ENCODE measurements around the gene MMP11.

The MMP11 gene

GRCh38 chr22:23796461-23796860, 23.8 kb downstream of the MMP11 start:
- in situ Hi-C loops (cut with HindIII; ENCODE audit: low sequenced_read_pairs) = no loop called here
- H3K4me3 ChIP-seq (ENCODE audit: low read depth, low read length) = no peak overlapping the region
- no peak for DNase-seq (ENCODE audit: low read depth)
- no peak for TF ChIP-seq CTCF (IDR thresholded peaks at IDR 0.05; ENCODE audit: low read depth, low read length, missing control alignments)

GRCh38 chr22:23800297-23801237, 27.9 kb downstream of the MMP11 start:
- TF ChIP-seq CTCF (IDR thresholded peaks at IDR 0.05; ENCODE audit: low read depth, low read length, missing control alignments) = no peak
- no peak for DNase-seq (ENCODE audit: low read depth)
- in situ Hi-C loops (cut with HindIII; ENCODE audit: low sequenced_read_pairs) = no loop called here
- no peak overlapping the region for H3K4me3 ChIP-seq (ENCODE audit: low read depth, low read length)

GRCh38 chr22:23801238-23801821, 28.7 kb downstream of the MMP11 start:
- H3K4me3 ChIP-seq (ENCODE audit: low read depth, low read length) = no peak overlapping the region
- DNase-seq (ENCODE audit: low read depth) = no peak
- no peak for TF ChIP-seq CTCF (IDR thresholded peaks at IDR 0.05; ENCODE audit: low read depth, low read length, missing control alignments)
- in situ Hi-C loops (cut with HindIII; ENCODE audit: low sequenced_read_pairs) = no loop called here

- in situ Hi-C loops (cut with HindIII; ENCODE audit: low sequenced_read_pairs) = no loop called here
These were observed 29.3 kb downstream of the MMP11 start for GRCh38 chr22:23801886-23802377.

GRCh38 chr22:23803001-23803819, 30.6 kb downstream of the MMP11 start:
- no peak for DNase-seq (ENCODE audit: low read depth)

More at GRCh38 chr22:23801886-23802377, 29.3 kb downstream of the MMP11 start:
- H3K4me3 ChIP-seq (ENCODE audit: low read depth, low read length) = no peak overlapping the region
- TF ChIP-seq CTCF (IDR thresholded peaks at IDR 0.05; ENCODE audit: low read depth, low read length, missing control alignments) = no peak
- no peak for DNase-seq (ENCODE audit: low read depth)

More at GRCh38 chr22:23803001-23803819, 30.6 kb downstream of the MMP11 start:
- no peak for TF ChIP-seq CTCF (IDR thresholded peaks at IDR 0.05; ENCODE audit: low read depth, low read length, missing control alignments)
- in situ Hi-C loops (cut with HindIII; ENCODE audit: low sequenced_read_pairs) = no loop called here
- no peak overlapping the region for H3K4me3 ChIP-seq (ENCODE audit: low read depth, low read length)
